Activated CD4-positive, alpha-beta T cell treated with anti-CD3 and anti-CD28 coated beads, Interleukin-2, amount 50 U/mL, for 4 hours (primary cell): ENCODE measurements around the gene BCOR.

Experiments used
- DNase-seq, 2 experiments: peaks; one replicate each; pipeline ENCODE4 v3.0.0-alpha.2; 2020

Gene BCOR

GRCh38 chrX:40013266-40014195 lies 84.2 kb downstream of the BCOR start:
- DNase-seq, result peak; percentile 25 to 35

GRCh38 chrX:40012868-40013265 lies 84.9 kb downstream of the BCOR start:
- DNase-seq, result no peak

- peak in 1 of 2 experiments; percentile 19 for DNase-seq
These were observed 85.5 kb downstream of the BCOR start for GRCh38 chrX:40012039-40012867.

GRCh38 chrX:40011322-40012038 lies 86.3 kb downstream of the BCOR start:
- no peak for DNase-seq

GRCh38 chrX:40010550-40011321 lies 87.0 kb downstream of the BCOR start:
- no peak for DNase-seq

- no peak for DNase-seq
These were observed 87.9 kb downstream of the BCOR start for GRCh38 chrX:40009890-40010289.

- no peak for DNase-seq
These were observed 88.3 kb downstream of the BCOR start for GRCh38 chrX:40009462-40009851.

- DNase-seq, result peak in 1 of 2 experiments; percentile 17
These were observed 88.8 kb downstream of the BCOR start for GRCh38 chrX:40008791-40009461.

GRCh38 chrX:40007756-40008705 lies 89.7 kb downstream of the BCOR start:
- no peak for DNase-seq

GRCh38 chrX:40007131-40007755 lies 90.5 kb downstream of the BCOR start:
- no peak for DNase-seq

GRCh38 chrX:40006106-40007017 lies 91.4 kb downstream of the BCOR start:
- peak in 1 of 2 experiments; percentile 17 for DNase-seq

GRCh38 chrX:40005292-40006011 lies 92.3 kb downstream of the BCOR start:
- no peak for DNase-seq

GRCh38 chrX:40004921-40005291 lies 92.9 kb downstream of the BCOR start:
- no peak for DNase-seq

GRCh38 chrX:40004246-40004535 lies 93.6 kb downstream of the BCOR start:
- DNase-seq, result no peak

GRCh38 chrX:40003428-40004245 lies 94.1 kb downstream of the BCOR start:
- no peak for DNase-seq

GRCh38 chrX:40003071-40003427 lies 94.7 kb downstream of the BCOR start:
- no peak for DNase-seq
